HCT116 (cell line): ENCODE data around the gene C2. TPM values are rescaled to one million over a fixed set of nuclear protein-coding genes. Genes with fewer than 3 reads are reported as not detected.

Experiments used
- ATAC-seq: fragments of 200-7000 bp; cut with Tn5 transposase; 2 replicates; pipeline ENCODE4 v1.9.1; 2020; ENCODE audit warnings: mild to moderate bottlenecking, moderate library complexity
- BruUV-seq: library from RNA; stranded (reverse); fragments of 400-500 nt; replicated peaks from 2 replicates; lab custom pipeline; 2021; lab: Mats Ljungman, UMichigan
- CTCF ChIA-PET: fragments of 300-600 bp; sonication (Branson Sonifier 250); formaldehyde crosslinking; loops from one replicate; lab custom pipeline; 2021; ENCODE audit warnings: antibody characterized with exemption; lab: Charles Lee
- POLR2A ChIA-PET: fragments of 300-600, 350-600 bp; sonication (Branson Sonifier 250); formaldehyde crosslinking; loops from one replicate; lab custom pipeline; 2021; ENCODE audit warnings: antibody characterized with exemption; lab: Charles Lee
- RAD21 ChIA-PET, 2 experiments: fragments of 300-600 bp; sonication (Branson Sonifier 250); formaldehyde crosslinking; loops; one replicate each; lab custom pipeline; 2023; ENCODE audit warnings: low total read pairs in 2 of 2; ENCODE audit not compliant: uncharacterized antibody in 2 of 2, unreplicated experiment in 2 of 2, low non-redundant PET in 1 of 2; lab: Charles Lee
- DNase-seq: peaks from one replicate; pipeline ENCODE4 v3.0.0-alpha.2; 2010; ENCODE audit warnings: low read depth, low spot score
- H2AFZ ChIP-seq: fragments of 200-600 bp; shearing (Covaris generic), sonication (generic); 2 replicates; pipeline ENCODE4 v1.6.1; 2017; ENCODE audit warnings: low read depth, mixed run types, mixed read lengths, antibody characterized with exemption, low read length; ENCODE audit not compliant: poor library complexity, severe bottlenecking
- H3K27ac ChIP-seq: 2 replicates; pipeline ENCODE4 v1.5.1; 2012; ENCODE audit warnings: low read depth, low read length
- H3K27me3 ChIP-seq: fragments of 200-600 bp; sonication (generic); 2 replicates; pipeline ENCODE4 v1.6.1; 2016; ENCODE audit warnings: mixed run types, low read length, mixed read lengths; ENCODE audit not compliant: insufficient read depth
- H3K36me3 ChIP-seq, 2 experiments: fragments of 200-500 bp in 1 of 2; fragments of 200-600 bp in 1 of 2; sonication (Bioruptor generic) in 1 of 2; sonication (generic) in 1 of 2; 2 replicates each; pipeline versions ENCODE4 v1.5.1 to v1.6.1; 2014 to 2016; ENCODE audit warnings: low read length in 2 of 2, inconsistent platforms in 1 of 2, mixed read lengths in 1 of 2, mixed run types in 1 of 2; ENCODE audit not compliant: insufficient read depth in 2 of 2, control insufficient read depth in 1 of 2
- H3K4me1 ChIP-seq, 2 experiments: fragments of 200-600 bp in 1 of 2; sonication (generic) in 1 of 2; 2 replicates each; pipeline versions ENCODE4 v1.5.1 to v1.6.1; 2012 to 2017; ENCODE audit warnings: low read length in 2 of 2, inconsistent platforms in 1 of 2, mild to moderate bottlenecking in 1 of 2, mixed read lengths in 1 of 2, mixed run types in 1 of 2, moderate library complexity in 1 of 2; ENCODE audit not compliant: insufficient read depth in 2 of 2, control insufficient read depth in 1 of 2
- H3K4me2 ChIP-seq: fragments of 200-600 bp; sonication (generic); 2 replicates; pipeline ENCODE4 v1.6.1; 2017; ENCODE audit warnings: mixed run types, low read length, mixed read lengths
- H3K4me3 ChIP-seq, 2 experiments: fragments of 200-600 bp in 1 of 2; sonication (generic) in 1 of 2; replicated peaks in 1 of 2; 2 replicates each; pipeline ENCODE4 v1.5.1; 2011 to 2016; ENCODE audit warnings: low read length in 2 of 2, control low read depth in 1 of 2, low read depth in 1 of 2, mild to moderate bottlenecking in 1 of 2, mixed read lengths in 1 of 2, mixed run types in 1 of 2
- H3K79me2 ChIP-seq: fragments of 200-600 bp; sonication (generic); 2 replicates; pipeline ENCODE4 v1.6.1; 2017; ENCODE audit warnings: mild to moderate bottlenecking, mixed run types, low read length, moderate library complexity, mixed read lengths; ENCODE audit not compliant: insufficient read depth
- H3K9ac ChIP-seq: fragments of 200-600 bp; sonication (generic); 2 replicates; pipeline ENCODE4 v1.6.1; 2016; ENCODE audit warnings: low read length, mixed read lengths
- H3K9me2 ChIP-seq: fragments of 200-600 bp; sonication (generic), shearing (Covaris generic); 2 replicates; pipeline ENCODE4 v1.6.1; 2017; ENCODE audit warnings: mixed run types, mild to moderate bottlenecking, moderate library complexity; ENCODE audit not compliant: insufficient read depth
- H3K9me3 ChIP-seq, 2 experiments: fragments of 200-500 bp in 1 of 2; fragments of 200-600 bp in 1 of 2; sonication (Bioruptor generic) in 1 of 2; sonication (generic) in 1 of 2; 2 replicates each; pipeline ENCODE4 v1.6.1; 2014 to 2017; ENCODE audit warnings: low read length in 2 of 2, mixed read lengths in 2 of 2, inconsistent platforms in 1 of 2, low read depth in 1 of 2, mild to moderate bottlenecking in 1 of 2, mixed run types in 1 of 2, moderate library complexity in 1 of 2; ENCODE audit not compliant: control insufficient read depth in 1 of 2, insufficient read depth in 1 of 2
- H4K20me1 ChIP-seq: fragments of 200-600 bp; sonication (generic), shearing (Covaris generic); 2 replicates; pipeline ENCODE4 v1.6.1; 2017; ENCODE audit warnings: mixed run types, mild to moderate bottlenecking, moderate library complexity; ENCODE audit not compliant: insufficient read depth
- ATF3 ChIP-seq: IDR thresholded peaks from 2 replicates; pipeline ENCODE4 v1.6.1; 2012
- EGR1 ChIP-seq: IDR thresholded peaks from 2 replicates; pipeline ENCODE4 v1.6.1; 2012; ENCODE audit warnings: low read depth
- EZH2phosphoT487 ChIP-seq: fragments of 200-600 bp; IDR thresholded peaks from 2 replicates; pipeline ENCODE4 v1.6.1; 2018; ENCODE audit warnings: antibody characterized with exemption, borderline replicate concordance
- POLR2AphosphoS5 ChIP-seq: IDR thresholded peaks from 2 replicates; pipeline ENCODE4 v1.6.1; 2011; ENCODE audit warnings: mild to moderate bottlenecking, low read depth, low read length, moderate library complexity
- SP1 ChIP-seq: IDR thresholded peaks from 2 replicates; pipeline ENCODE4 v1.6.1; 2012; ENCODE audit warnings: low read depth
- ZBTB33 ChIP-seq: IDR thresholded peaks from 2 replicates; pipeline ENCODE4 v1.6.1; 2011; ENCODE audit warnings: mild to moderate bottlenecking, low read length, moderate library complexity; ENCODE audit not compliant: insufficient replicate concordance; ENCODE audit errors: extremely low read depth
- ZFX ChIP-seq: fragments of 450-650 bp; IDR thresholded peaks from 2 replicates; pipeline ENCODE4 v1.6.1; 2017
- intact Hi-C: fragments of 100-400 bp; cut with micrococcal nuclease; formaldehyde crosslinking; loops from 2 replicates; pipeline ENCODE4 v1.10.0; 2022
- total RNA-seq: library from RNA; stranded (reverse); gene quantifications from one replicate; pipeline ENCODE4 v1.2.1, GENCODE V29; 2021; ENCODE audit not compliant: unreplicated experiment

The C2 gene
- total RNA-seq, 1 experiment from 2014 or later = 3.1 TPM

- H2AFZ ChIP-seq = no peak within 1 kb of the TSS
- H3K9ac ChIP-seq = no peak within 1 kb of the TSS
- intact Hi-C loops = no loop called here
- no peaks in the 10 kb centered on the region for H4K20me1 ChIP-seq
- H3K9me3 ChIP-seq = no peaks in the 10 kb centered on the region
- H3K4me1 ChIP-seq = peaks cover 10 to 50% of the 10 kb centered on the region in 2 experiments; a peak in 3 of 4 replicates
- DNase-seq (no peak), ATAC-seq (peak; percentile 60)
- no peaks in the 10 kb centered on the region for H3K79me2 ChIP-seq
- H3K27me3 ChIP-seq = no peaks in the 10 kb centered on the region
- ChIA-PET POLR2A (interaction anchor here (0.8 kb wide), 1 partner anchor 21 kb away, joined by 3 read pairs; no protein-coding TSS in a partner anchor), RAD21 (no interaction called here), CTCF (no interaction called here)
- TF ChIP-seq EZH2phosphoT487 (no peak), POLR2AphosphoS5 (no peak), EGR1 (no peak), ATF3 (no peak), ZBTB33 (no peak), SP1 (peak; percentile 29; the same call in 1 of the 2 replicates), ZFX (no peak)
- H3K4me3 ChIP-seq = no peak within 1 kb of the TSS
- no peaks in the 10 kb centered on the region for H3K36me3 ChIP-seq
- peak within 1 kb of the TSS; percentile 1; the same call in 1 of the 2 replicates for H3K27ac ChIP-seq
- no peaks in the 10 kb centered on the region; the same call in 1 of the 2 replicates for H3K9me2 ChIP-seq
- no TSS peak for BruUV-seq
- H3K4me2 ChIP-seq = peak within 1 kb of the TSS; percentile 42
Measured at GRCh38 chr6:31945507-31946369, 18.2 kb downstream of the C2 start, which contains the start of gene CFB. CFB (plus strand) TSS chr6:31946095; CDS start chr6:31946222, 127 bp downstream.
